ENCODE data around the gene STAT5A. TPM values are rescaled to one million over a fixed set of nuclear protein-coding genes. Genes with fewer than 3 reads are reported as not detected.

Gene STAT5A
- total RNA-seq, 1 experiment from 2014 or later: 2.4 TPM

DNA sequence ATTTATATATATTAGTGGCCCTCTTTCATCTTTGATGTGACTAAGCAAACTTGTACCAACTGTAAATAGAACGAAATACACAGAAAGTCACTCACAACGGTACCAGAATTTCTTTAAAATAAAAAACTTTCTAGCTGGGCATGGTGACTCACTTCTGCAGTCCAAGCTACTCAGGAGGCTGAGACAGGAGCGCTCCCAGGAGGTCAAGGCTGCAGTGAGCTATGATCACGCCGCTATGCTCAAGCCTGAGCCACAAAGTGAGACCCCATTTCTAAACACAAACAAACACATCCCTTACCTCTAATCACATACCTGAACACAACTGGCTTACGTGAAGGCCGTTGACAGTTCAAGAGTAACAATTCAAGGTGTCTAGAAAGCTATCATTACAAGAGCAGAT, 41.8 kb upstream of the STAT5A start:
- no peaks in the 10 kb centered on the region for H3K4me1 ChIP-seq
- no peaks in the 10 kb centered on the region for H3K27me3 ChIP-seq (replicated peaks; ENCODE audit: control insufficient read depth, insufficient read depth, low read length)
- no peaks in the 10 kb centered on the region for H3K9me3 ChIP-seq
- no peaks in the 10 kb centered on the region for H3K36me3 Mint-ChIP-seq (ENCODE audit: insufficient read depth, unreplicated experiment)
- no peaks in the 10 kb centered on the region for H3K9me3 Mint-ChIP-seq (ENCODE audit: unreplicated experiment)
- intact Hi-C loops (cut with micrococcal nuclease; ENCODE audit: unreplicated experiment): no loop called here
- ChIA-PET POLR2A (no interaction called here), CTCF (interaction anchor here (2.2 kb wide), 1 partner anchor 24 kb away, joined by 8 read pairs; no protein-coding TSS in a partner anchor)
- TF ChIP-seq CTCF (IDR thresholded peaks at IDR 0.05; ENCODE audit: insufficient read depth in 1 of 2, low read depth in 1 of 2, low read length in 1 of 2, severe bottlenecking in 1 of 2, unreplicated experiment in 1 of 2): no peak
- no peak overlapping the region for H3K4me3 Mint-ChIP-seq (ENCODE audit: unreplicated experiment)
- no peak overlapping the region for H3K27ac Mint-ChIP-seq (ENCODE audit: unreplicated experiment)
- no peak for DNase-seq
- H3K4me1 Mint-ChIP-seq (ENCODE audit: low read depth, unreplicated experiment): no peaks in the 10 kb centered on the region
- H3K36me3 ChIP-seq (ENCODE audit: control insufficient read depth, insufficient read depth, low read length): no peaks in the 10 kb centered on the region
- H3K27me3 Mint-ChIP-seq (ENCODE audit: insufficient read depth, unreplicated experiment): no peaks in the 10 kb centered on the region
- no peak overlapping the region for H3K4me3 ChIP-seq (ENCODE audit: low read depth, low read length)
- BruUV-seq (replicated peaks): no TSS peak

DNA sequence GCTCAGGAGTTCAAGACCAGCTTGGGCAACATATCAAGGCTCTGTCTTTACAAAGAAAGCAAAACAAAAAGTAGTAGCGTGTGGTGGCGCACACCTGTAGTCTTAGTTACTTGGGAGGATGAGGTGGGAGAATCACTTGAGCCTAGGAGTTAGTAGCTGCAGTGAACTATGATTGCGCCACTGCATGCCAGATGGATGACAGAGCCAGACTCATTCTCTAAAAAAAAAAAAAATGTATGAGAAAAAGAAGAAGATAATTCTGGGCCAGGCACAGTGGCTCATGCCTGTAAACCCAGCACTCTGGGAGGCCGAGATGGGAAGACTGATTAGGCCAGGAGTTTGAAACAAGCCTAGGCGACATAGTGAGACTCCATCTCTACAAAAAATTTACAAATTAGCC, 40.6 kb upstream of the STAT5A start:
- Mint-ChIP-seq H3K36me3 (ENCODE audit: insufficient read depth, unreplicated experiment) (no peaks in the 10 kb centered on the region), H3K27me3 (ENCODE audit: insufficient read depth, unreplicated experiment) (no peaks in the 10 kb centered on the region), H3K4me1 (ENCODE audit: low read depth, unreplicated experiment) (no peaks in the 10 kb centered on the region), H3K4me3 (ENCODE audit: unreplicated experiment) (no peak overlapping the region), H3K9me3 (ENCODE audit: unreplicated experiment) (no peaks in the 10 kb centered on the region), H3K27ac (ENCODE audit: unreplicated experiment) (no peak overlapping the region)
- H3K9me3 ChIP-seq: no peaks in the 10 kb centered on the region
- H3K4me3 ChIP-seq (ENCODE audit: low read depth, low read length): no peak overlapping the region
- H3K4me1 ChIP-seq: no peaks in the 10 kb centered on the region
- H3K27me3 ChIP-seq (replicated peaks; ENCODE audit: control insufficient read depth, insufficient read depth, low read length): no peaks in the 10 kb centered on the region
- CTCF ChIA-PET: interaction anchor here (1.5 to 2.2 kb wide), 2 partner anchors 26 to 54 kb away, joined by 7 to 8 read pairs; partner anchors contain the start of gene GHDC
- BruUV-seq (replicated peaks): no TSS peak
- no peak for DNase-seq
- no peaks in the 10 kb centered on the region for H3K36me3 ChIP-seq (ENCODE audit: control insufficient read depth, insufficient read depth, low read length)
- TF ChIP-seq CTCF (IDR thresholded peaks at IDR 0.05; ENCODE audit: insufficient read depth in 1 of 2, low read depth in 1 of 2, low read length in 1 of 2, severe bottlenecking in 1 of 2, unreplicated experiment in 1 of 2): no peak
- POLR2A ChIA-PET: no interaction called here
- intact Hi-C loops (cut with micrococcal nuclease; ENCODE audit: unreplicated experiment): no loop called here

DNA sequence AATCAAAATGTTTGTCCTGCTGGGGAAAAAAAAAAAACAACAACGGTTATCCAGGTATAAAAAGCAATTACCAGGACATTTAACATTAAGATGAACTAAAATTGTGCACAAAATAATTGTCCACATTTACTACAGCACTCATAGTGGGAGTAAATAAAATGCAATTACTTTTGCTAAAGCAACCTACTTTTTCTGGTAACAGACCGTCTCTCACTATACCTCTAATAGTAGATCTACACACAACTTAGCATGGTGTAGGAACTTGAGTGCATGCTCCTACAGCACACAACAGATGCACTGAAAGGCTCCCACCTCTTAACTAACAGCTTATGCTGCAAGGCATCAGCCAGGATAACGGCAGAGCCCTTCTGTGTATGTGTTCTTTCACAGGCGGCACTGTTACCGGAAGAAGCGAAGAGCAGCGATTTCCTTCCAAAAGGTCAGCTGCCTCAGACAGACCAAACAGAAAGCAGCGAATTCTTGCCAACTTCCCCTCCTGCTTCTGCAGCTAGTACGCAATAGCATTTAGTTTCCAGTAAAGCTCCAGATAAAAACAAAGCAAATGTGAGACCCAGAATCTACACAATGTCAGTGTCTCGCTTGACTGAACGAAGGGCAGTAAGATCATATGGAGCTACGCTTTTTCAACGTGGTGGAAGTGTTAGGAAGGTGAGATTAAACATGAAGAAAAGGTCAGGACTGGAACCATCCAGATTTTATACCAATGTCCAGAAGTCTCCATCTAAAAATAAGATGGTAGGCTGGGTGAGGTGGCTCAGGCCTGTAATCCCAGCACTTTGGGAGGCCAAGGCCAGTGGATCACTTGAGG, 39.7 kb upstream of the STAT5A start:
- TF ChIP-seq CTCF (IDR thresholded peaks at IDR 0.05; ENCODE audit: insufficient read depth in 1 of 2, low read depth in 1 of 2, low read length in 1 of 2, severe bottlenecking in 1 of 2, unreplicated experiment in 1 of 2): no peak
- POLR2A ChIA-PET: no interaction called here
- Mint-ChIP-seq H3K27ac (ENCODE audit: unreplicated experiment) (no peak overlapping the region), H3K4me1 (ENCODE audit: low read depth, unreplicated experiment) (no peaks in the 10 kb centered on the region), H3K27me3 (ENCODE audit: insufficient read depth, unreplicated experiment) (no peaks in the 10 kb centered on the region), H3K9me3 (ENCODE audit: unreplicated experiment) (no peaks in the 10 kb centered on the region), H3K4me3 (ENCODE audit: unreplicated experiment) (no peak overlapping the region), H3K36me3 (ENCODE audit: insufficient read depth, unreplicated experiment) (no peaks in the 10 kb centered on the region)
- Histone ChIP-seq H3K4me3 (ENCODE audit: low read depth, low read length) (no peak overlapping the region), H3K36me3 (ENCODE audit: control insufficient read depth, insufficient read depth, low read length) (no peaks in the 10 kb centered on the region), H3K9me3 (no peaks in the 10 kb centered on the region), H3K4me1 (no peaks in the 10 kb centered on the region), H3K27me3 (replicated peaks; ENCODE audit: control insufficient read depth, insufficient read depth, low read length) (no peaks in the 10 kb centered on the region)
- no peak for DNase-seq
- CTCF ChIA-PET: interaction anchor here (0.9 to 2.2 kb wide), 3 partner anchors 25 to 55 kb away, joined by 3 to 8 read pairs (median 7); partner anchors contain the start of gene GHDC
- intact Hi-C loops (cut with micrococcal nuclease; ENCODE audit: unreplicated experiment): no loop called here
- BruUV-seq (replicated peaks): no TSS peak

Measured in Caco-2 (cell line).